Fibroblast of villous mesenchyme (primary cell): ENCODE results near the gene ZNF708. TPM values are rescaled to one million over a fixed set of nuclear protein-coding genes. Genes with fewer than 3 reads are reported as not detected.
"Not testable (repeated sequence)": the region's sequence is repeated elsewhere in the genome, so short reads cannot be mapped to it uniquely, and the experiment has no call there.

ENCODE experiments used
- DNase-seq: peaks from one replicate; pipeline ENCODE4 v3.0.0-alpha.2; 2010; ENCODE audit warnings: low read depth
- H3K4me3 ChIP-seq: 2 replicates; pipeline ENCODE4 v1.5.1; 2011; ENCODE audit warnings: low read depth, mild to moderate bottlenecking, low read length
- CTCF ChIP-seq: IDR thresholded peaks from 2 replicates; pipeline ENCODE4 v1.5.1; 2012; ENCODE audit warnings: low read depth, mild to moderate bottlenecking, low read length; ENCODE audit not compliant: insufficient read depth
- total RNA-seq: library from RNA; depleted of rRNA; stranded (reverse); fragments of >200 nt; gene quantifications from 2 replicates; pipeline ENCODE4 v1.2.3, GENCODE V29; 2012

Gene ZNF708
- total RNA-seq, 1 donor: 4.3 TPM

DNA sequence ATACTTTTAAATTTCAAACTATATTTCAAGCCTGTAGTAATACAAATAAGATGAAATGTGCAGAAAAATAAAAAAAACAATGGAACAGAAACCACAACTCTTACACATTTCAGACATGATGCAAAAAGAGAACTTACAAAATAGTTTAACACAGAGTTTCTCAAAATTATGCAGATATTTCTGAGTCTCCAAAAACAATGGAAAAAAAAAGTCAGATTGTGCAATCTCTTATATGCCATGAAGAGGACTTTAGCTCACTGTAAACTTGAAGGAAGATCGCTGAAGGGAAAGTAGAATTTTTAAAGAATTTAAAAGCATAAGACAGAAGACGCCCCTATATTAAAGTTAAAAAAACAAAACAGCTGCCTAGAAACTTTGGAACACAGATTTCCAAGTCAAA, 20.4 kb downstream of the ZNF708 start:
- DNase-seq: no peak
- H3K4me3 ChIP-seq: no peak overlapping the region
- no peak for TF ChIP-seq CTCF

GRCh38 chr19:21306881-21307479, 22.2 kb downstream of the ZNF708 start:
- DNase-seq, H3K4me3 ChIP-seq: not testable (repeated sequence)

GRCh38 chr19:21293768-21294167, 35.4 kb downstream of the ZNF708 start:
- not testable (repeated sequence) for H3K4me3 ChIP-seq, DNase-seq

GRCh38 chr19:21269813-21270212, 59.4 kb downstream of the ZNF708 start:
- H3K4me3 ChIP-seq: no peak overlapping the region
- TF ChIP-seq CTCF: no peak
- no peak for DNase-seq

DNA sequence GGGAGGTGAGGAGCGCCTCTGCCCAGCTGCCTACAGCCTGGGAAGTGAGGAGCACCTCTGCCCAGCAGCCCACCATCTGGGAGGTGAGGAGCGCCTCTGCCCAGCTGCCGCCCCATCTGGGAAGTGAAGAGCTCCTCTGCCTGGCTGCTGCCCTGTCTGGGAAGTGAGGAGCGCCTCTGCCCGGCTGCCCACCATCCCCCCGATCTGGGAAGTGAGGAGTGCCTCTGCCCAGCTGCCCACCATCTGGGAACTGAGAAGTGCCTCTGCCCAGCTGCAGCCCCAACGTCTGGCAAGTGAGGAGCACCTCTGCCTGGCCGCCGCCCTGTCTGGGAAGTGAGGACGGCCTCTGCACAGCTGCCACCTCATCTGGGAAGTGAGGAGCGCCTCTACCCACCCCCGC, 64.3 kb downstream of the ZNF708 start:
- no peak overlapping the region for H3K4me3 ChIP-seq
- TF ChIP-seq CTCF: no peak
- no peak for DNase-seq

DNA sequence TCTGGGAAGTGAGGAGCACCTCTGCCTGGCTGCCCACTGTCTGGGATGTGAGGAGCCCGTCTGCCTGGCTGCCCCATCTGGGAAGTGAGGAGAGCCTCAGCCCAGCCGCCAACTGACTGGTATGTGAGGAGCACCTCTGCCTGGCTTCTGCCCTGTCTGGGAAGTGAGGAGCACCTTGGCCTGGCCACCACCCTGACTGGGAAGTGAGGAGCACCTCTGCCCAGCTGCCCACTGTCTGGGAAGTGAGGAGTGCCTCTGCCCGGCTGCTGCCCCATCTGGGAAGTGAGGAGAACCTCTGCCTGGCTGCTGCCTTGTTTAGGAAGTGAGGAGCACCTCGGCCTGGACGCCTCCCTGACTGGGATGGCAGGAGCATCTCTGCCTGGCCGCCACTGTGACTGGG, 64.8 kb downstream of the ZNF708 start:
- no peak overlapping the region for H3K4me3 ChIP-seq
- no peak for DNase-seq
- no peak for TF ChIP-seq CTCF

- H3K4me3 ChIP-seq, DNase-seq: not testable (repeated sequence)
Observed at GRCh38 chr19:21260848-21261381, 68.3 kb downstream of the ZNF708 start.

DNA sequence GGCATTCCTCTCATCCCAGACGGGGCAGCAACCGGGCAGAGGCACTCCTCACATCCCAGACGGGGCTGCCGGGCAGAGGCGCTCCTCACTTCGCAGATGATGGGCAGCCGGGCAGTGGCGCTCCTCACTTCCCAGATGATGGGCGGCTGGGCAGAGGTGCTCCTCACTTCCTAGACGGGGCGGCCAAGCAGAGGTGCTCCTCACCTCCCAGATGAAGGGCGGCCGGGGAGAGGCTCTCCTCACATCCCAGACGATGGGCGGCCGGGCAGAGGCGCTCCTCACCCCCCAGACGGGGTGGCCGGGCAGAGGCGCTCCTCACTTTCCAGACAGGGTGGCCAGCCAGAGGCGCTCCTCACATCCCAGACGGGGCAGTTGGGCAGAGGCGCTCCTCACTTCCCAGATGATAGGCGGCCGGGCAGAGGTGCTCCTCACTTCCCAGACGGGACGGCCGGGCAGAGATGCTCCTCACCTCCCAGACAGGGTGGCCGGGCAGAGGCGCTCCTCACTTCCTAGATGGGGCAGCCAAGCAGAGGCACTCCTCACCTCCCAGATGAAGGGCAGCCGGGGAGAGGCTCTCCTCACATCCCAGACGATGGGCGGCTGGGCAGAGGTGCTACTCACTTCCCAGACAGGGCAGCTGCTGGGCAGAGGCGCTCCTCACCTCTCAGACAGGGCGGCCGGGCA, 68.9 kb downstream of the ZNF708 start:
- DNase-seq: no peak
- no peak overlapping the region for H3K4me3 ChIP-seq
- TF ChIP-seq CTCF: no peak

GRCh38 chr19:21259421-21260124, 69.6 kb downstream of the ZNF708 start:
- not testable (repeated sequence) for DNase-seq, H3K4me3 ChIP-seq
